SH-SY5Y (cell line): Measurements from ENCODE around the gene PRKACA.

Experiments
- GATA2 ChIP-seq: IDR thresholded peaks from 2 replicates; pipeline ENCODE4 v1.6.1; 2011; ENCODE audit warnings: mild to moderate bottlenecking, low read depth, low read length
- GATA3 ChIP-seq: IDR thresholded peaks from 2 replicates; pipeline ENCODE4 v1.6.1; 2011; ENCODE audit warnings: low read depth, mild to moderate bottlenecking, low read length, moderate library complexity

DNA sequence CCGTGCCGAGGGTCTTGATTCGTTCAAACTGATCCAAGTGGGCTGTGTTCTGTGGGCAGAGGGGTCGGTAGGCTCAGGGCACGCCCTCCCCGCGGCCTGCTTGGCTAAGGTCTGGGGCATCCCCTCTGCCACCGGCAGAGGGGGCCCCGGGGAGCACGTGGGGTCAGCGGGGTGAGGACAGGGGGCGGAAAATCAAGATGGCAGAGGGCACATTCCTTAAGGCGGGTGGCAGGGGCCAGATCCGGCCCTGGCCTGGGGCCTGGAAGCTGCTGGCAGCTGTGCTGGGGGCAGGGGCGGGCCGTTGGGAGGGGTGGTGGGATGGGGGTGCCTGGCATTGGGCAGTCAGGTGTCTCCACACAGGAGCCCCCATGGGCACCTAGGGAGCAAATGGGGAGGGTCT, 10.7 kb downstream of the PRKACA start:
- TF ChIP-seq GATA2 = no peak
- no peak for TF ChIP-seq GATA3
